PC-3 (cell line): Measurements from ENCODE around the gene TXLNG.

Experiments used
- EZH2 ChIP-seq: fragments of 300-600 bp; sonication (generic); IDR thresholded peaks from one replicate; pipeline ENCODE4 v1.6.1; 2017; ENCODE audit warnings: antibody characterized with exemption, mild to moderate bottlenecking, low read length; ENCODE audit not compliant: unreplicated experiment
- EZH2phosphoT487 ChIP-seq: fragments of 300-600 bp; sonication (generic); IDR thresholded peaks from 2 replicates; pipeline ENCODE4 v1.6.1; 2018; ENCODE audit warnings: mild to moderate bottlenecking, antibody characterized with exemption, low read length, borderline replicate concordance
- TF ChIP-seq, protein P1 (sequence below): fragments of 300-600 bp; sonication (generic); conservative IDR thresholded peaks from 2 replicates; pipeline ENCODE4 v1.5.1; 2017; ENCODE audit warnings: antibody characterized with exemption, low read depth, mild to moderate bottlenecking, low read length

GRCh38 chrX:16778545-16778944, 7.7 kb upstream of the TXLNG start:
- TF ChIP-seq, protein P1, sequence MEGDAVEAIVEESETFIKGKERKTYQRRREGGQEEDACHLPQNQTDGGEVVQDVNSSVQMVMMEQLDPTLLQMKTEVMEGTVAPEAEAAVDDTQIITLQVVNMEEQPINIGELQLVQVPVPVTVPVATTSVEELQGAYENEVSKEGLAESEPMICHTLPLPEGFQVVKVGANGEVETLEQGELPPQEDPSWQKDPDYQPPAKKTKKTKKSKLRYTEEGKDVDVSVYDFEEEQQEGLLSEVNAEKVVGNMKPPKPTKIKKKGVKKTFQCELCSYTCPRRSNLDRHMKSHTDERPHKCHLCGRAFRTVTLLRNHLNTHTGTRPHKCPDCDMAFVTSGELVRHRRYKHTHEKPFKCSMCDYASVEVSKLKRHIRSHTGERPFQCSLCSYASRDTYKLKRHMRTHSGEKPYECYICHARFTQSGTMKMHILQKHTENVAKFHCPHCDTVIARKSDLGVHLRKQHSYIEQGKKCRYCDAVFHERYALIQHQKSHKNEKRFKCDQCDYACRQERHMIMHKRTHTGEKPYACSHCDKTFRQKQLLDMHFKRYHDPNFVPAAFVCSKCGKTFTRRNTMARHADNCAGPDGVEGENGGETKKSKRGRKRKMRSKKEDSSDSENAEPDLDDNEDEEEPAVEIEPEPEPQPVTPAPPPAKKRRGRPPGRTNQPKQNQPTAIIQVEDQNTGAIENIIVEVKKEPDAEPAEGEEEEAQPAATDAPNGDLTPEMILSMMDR = no peak
- no peak for TF ChIP-seq EZH2
- TF ChIP-seq EZH2phosphoT487 = no peak
